WTC11 (cell line): ENCODE measurements around the gene CAMTA1. TPM values are rescaled to one million over a fixed set of nuclear protein-coding genes. Genes with fewer than 3 reads are reported as not detected.

ENCODE experiments used
- ATAC-seq: fragments of 200-7000 bp; cut with Tn5 transposase; 2 replicates; pipeline ENCODE4 v1.10.0; 2021; ENCODE audit warnings: mild to moderate bottlenecking, moderate library complexity
- CTCF ChIA-PET: fragments of 300-600 bp; sonication (Branson Sonifier 250); formaldehyde crosslinking; loops from one replicate; lab custom pipeline; 2021; ENCODE audit warnings: antibody characterized with exemption; lab: Charles Lee
- POLR2A ChIA-PET: fragments of 350-600 bp; sonication (Branson Sonifier 250); formaldehyde crosslinking; loops from one replicate; lab custom pipeline; 2021; ENCODE audit warnings: antibody characterized with exemption; lab: Charles Lee
- DNase-seq: peaks from one replicate; pipeline ENCODE4 v3.0.0; 2021; ENCODE audit warnings: low spot score
- H3K27ac Mint-ChIP-seq: 2 replicates; pipeline ENCODE4 v1.8.0; 2021; ENCODE audit warnings: mixed read lengths
- H3K27me3 Mint-ChIP-seq: 2 replicates; pipeline ENCODE4 v1.8.0; 2021; ENCODE audit warnings: low read depth, mild to moderate bottlenecking, moderate library complexity, mixed read lengths
- H3K36me3 Mint-ChIP-seq: 2 replicates; pipeline ENCODE4 v1.8.0; 2021; ENCODE audit warnings: mixed read lengths
- H3K4me1 Mint-ChIP-seq: 2 replicates; pipeline ENCODE4 v1.8.0; 2022; ENCODE audit warnings: mixed read lengths
- H3K4me3 Mint-ChIP-seq: 2 replicates; pipeline ENCODE4 v1.8.0; 2021; ENCODE audit warnings: mild to moderate bottlenecking, moderate library complexity, mixed read lengths
- H3K9me3 Mint-ChIP-seq: 2 replicates; pipeline ENCODE4 v1.8.0; 2021; ENCODE audit warnings: mixed read lengths
- ATF6 ChIP-seq: sonication (generic); formaldehyde crosslinking; IDR thresholded peaks from 2 replicates; pipeline ENCODE4 v1.8.1; 2023; ENCODE audit warnings: mild to moderate bottlenecking, missing genetic modification reagents
- FOXJ3 ChIP-seq: sonication (generic); formaldehyde crosslinking; IDR thresholded peaks from 2 replicates; pipeline ENCODE4 v1.9.0; 2021; ENCODE audit warnings: missing genetic modification reagents, mild to moderate bottlenecking, borderline replicate concordance
- FOXP4 ChIP-seq: sonication (generic); formaldehyde crosslinking; IDR thresholded peaks from 2 replicates; pipeline ENCODE4 v1.8.0; 2022; ENCODE audit warnings: mild to moderate bottlenecking, missing genetic modification reagents
- KAT7 ChIP-seq: sonication (generic); formaldehyde crosslinking; IDR thresholded peaks from 2 replicates; pipeline ENCODE4 v1.8.1; 2023; ENCODE audit warnings: missing genetic modification reagents, mild to moderate bottlenecking, borderline replicate concordance
- NR3C1 ChIP-seq: sonication (generic); formaldehyde crosslinking; conservative IDR thresholded peaks from 2 replicates; pipeline ENCODE4 v1.8.1; 2023; ENCODE audit warnings: low read depth, mild to moderate bottlenecking, missing genetic modification reagents
- PREB ChIP-seq: sonication (generic); formaldehyde crosslinking; IDR thresholded peaks from 2 replicates; pipeline ENCODE4 v1.8.1; 2022; ENCODE audit warnings: mild to moderate bottlenecking, missing genetic modification reagents, moderate library complexity, borderline replicate concordance
- RORB ChIP-seq: fragments of 250-450 bp; sonication (Bioruptor Pico); IDR thresholded peaks from 2 replicates; pipeline ENCODE4 v1.9.0; 2021; ENCODE audit warnings: mild to moderate bottlenecking
- TEAD4 ChIP-seq: sonication (generic); formaldehyde crosslinking; IDR thresholded peaks from 2 replicates; pipeline ENCODE4 v1.8.0; 2022; ENCODE audit warnings: mild to moderate bottlenecking, missing genetic modification reagents
- TP53 ChIP-seq: sonication (generic); formaldehyde crosslinking; IDR thresholded peaks from 2 replicates; pipeline ENCODE4 v1.8.1; 2023; ENCODE audit warnings: mild to moderate bottlenecking, missing genetic modification reagents
- ZBTB21 ChIP-seq: sonication (generic); formaldehyde crosslinking; IDR thresholded peaks from 2 replicates; pipeline ENCODE4 v1.8.1; 2023; ENCODE audit warnings: mild to moderate bottlenecking, missing genetic modification reagents, borderline replicate concordance
- ZNF219 ChIP-seq: sonication (generic); formaldehyde crosslinking; IDR thresholded peaks from 2 replicates; pipeline ENCODE4 v1.8.0; 2023; ENCODE audit warnings: missing genetic modification reagents, mild to moderate bottlenecking, borderline replicate concordance
- ZNF416 ChIP-seq: fragments of 250-450 bp; sonication (Bioruptor Pico); IDR thresholded peaks from 2 replicates; pipeline ENCODE4 v1.9.0; 2021; ENCODE audit warnings: mild to moderate bottlenecking, inconsistent platforms
- total RNA-seq: library from RNA; stranded (reverse); gene quantifications from 3 replicates; pipeline ENCODE4 v1.2.3, GENCODE V29; 2021
- TF ChIP-seq, protein P1 (sequence below): fragments of 250-450 bp; sonication (Bioruptor Pico); IDR thresholded peaks from 2 replicates; pipeline ENCODE4 v1.9.0; 2021; ENCODE audit warnings: moderate library complexity, mild to moderate bottlenecking, inconsistent platforms, borderline replicate concordance
- TF ChIP-seq, protein P2 (sequence below): sonication (generic); formaldehyde crosslinking; conservative IDR thresholded peaks from 2 replicates; pipeline ENCODE4 v1.8.1; 2023; ENCODE audit warnings: mild to moderate bottlenecking, low read depth, missing genetic modification reagents, moderate library complexity
- TF ChIP-seq, protein P3 (sequence below): sonication (generic); formaldehyde crosslinking; conservative IDR thresholded peaks from 2 replicates; pipeline ENCODE4 v1.8.1; 2022; ENCODE audit warnings: mild to moderate bottlenecking, missing genetic modification reagents

Gene CAMTA1
- total RNA-seq, 1 experiment from 2014 or later, result 86.4 TPM

DNA sequence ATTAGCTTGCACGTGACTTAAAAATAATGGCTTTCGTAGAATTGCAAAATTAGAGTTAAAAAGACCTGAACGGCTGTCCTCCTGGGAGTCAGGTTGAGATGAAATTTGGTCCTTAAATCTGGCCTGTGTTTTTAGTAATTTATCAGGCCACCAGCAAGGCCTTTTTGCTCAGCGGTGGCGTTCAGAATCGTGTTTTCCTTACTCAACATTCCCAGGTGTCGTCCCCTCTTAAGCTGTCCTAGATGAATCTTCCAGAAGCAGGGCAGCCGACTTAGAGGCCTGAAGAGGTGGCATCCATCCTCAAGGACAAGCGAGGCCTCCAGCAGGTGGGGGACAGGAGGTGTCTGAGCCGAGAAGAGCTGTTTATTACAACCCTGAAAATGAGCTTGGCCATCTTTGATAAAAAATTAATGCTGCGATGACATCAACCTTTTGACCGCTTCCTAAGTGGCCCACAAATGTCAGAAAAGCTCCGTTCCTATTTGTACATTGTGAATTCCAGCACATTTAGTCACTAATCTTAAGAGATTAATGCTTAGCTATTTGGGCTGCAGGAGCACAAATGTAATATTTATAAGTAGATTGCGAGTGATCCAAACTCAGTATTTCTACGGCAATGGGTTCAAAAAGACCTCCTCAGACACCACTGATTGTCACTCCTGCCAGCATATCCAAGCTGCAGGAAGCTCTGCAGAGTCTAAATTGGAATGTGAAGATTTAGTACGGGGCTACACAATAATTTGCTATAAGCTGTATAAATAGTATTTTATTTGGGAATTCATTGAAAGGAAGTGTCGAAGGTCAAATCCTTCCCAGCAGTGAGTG, 641.7 kb downstream of the CAMTA1 start (continued):
- no peak for TF ChIP-seq KAT7
- TF ChIP-seq, protein P1, sequence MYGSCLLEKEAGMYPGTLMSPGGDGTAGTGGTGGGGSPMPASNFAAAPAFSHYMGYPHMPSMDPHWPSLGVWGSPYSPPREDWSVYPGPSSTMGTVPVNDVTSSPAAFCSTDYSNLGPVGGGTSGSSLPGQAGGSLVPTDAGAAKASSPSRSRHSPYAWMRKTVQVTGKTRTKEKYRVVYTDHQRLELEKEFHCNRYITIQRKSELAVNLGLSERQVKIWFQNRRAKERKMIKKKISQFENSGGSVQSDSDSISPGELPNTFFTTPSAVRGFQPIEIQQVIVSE (CRISPR knock-in tag), result no peak

DNA sequence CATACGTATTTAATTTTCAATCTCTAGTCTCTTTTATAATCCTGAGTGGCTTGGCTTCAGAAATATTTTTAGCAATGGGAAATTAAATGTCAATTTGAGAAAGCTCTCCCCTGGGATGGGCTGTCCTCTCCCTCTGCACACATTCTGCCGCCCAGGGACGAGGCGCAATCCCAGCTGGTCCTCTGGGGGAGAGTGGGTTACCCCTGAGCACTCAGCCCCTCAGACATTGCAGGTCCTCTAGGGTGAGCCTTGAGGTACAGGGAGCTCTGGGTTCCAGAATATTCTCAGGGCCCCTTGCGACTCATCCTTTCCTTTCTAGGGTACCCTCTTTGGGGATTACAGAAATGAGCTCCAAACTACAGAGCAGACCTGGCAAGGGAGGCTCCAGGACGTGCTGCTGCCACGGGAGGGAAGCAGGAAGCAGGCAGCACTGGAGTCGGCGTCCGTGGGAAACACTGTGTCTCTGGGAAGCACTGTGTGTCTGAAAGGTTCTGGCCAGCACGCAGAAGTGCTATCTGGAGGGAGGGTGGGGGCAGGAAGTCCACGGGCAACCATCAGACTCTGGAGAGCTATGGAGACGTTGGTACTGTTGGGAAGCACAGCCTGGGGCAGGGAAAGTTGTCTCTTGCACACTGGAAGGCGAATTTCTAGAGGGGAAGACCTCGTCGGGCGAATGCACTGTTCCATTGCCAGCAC, 642.5 kb downstream of the CAMTA1 start:
- H3K4me3 Mint-ChIP-seq, result no peak overlapping the region
- CTCF ChIA-PET, result interaction anchor here (0.6 to 2.2 kb wide), 3 partner anchors 47 to 230 kb away, joined by 3 to 8 read pairs (median 3); no protein-coding TSS in a partner anchor
- no peak for DNase-seq
- no peaks in the 10 kb centered on the region for H3K9me3 Mint-ChIP-seq
- H3K36me3 Mint-ChIP-seq, result no peaks in the 10 kb centered on the region
- TF ChIP-seq, protein P2, sequence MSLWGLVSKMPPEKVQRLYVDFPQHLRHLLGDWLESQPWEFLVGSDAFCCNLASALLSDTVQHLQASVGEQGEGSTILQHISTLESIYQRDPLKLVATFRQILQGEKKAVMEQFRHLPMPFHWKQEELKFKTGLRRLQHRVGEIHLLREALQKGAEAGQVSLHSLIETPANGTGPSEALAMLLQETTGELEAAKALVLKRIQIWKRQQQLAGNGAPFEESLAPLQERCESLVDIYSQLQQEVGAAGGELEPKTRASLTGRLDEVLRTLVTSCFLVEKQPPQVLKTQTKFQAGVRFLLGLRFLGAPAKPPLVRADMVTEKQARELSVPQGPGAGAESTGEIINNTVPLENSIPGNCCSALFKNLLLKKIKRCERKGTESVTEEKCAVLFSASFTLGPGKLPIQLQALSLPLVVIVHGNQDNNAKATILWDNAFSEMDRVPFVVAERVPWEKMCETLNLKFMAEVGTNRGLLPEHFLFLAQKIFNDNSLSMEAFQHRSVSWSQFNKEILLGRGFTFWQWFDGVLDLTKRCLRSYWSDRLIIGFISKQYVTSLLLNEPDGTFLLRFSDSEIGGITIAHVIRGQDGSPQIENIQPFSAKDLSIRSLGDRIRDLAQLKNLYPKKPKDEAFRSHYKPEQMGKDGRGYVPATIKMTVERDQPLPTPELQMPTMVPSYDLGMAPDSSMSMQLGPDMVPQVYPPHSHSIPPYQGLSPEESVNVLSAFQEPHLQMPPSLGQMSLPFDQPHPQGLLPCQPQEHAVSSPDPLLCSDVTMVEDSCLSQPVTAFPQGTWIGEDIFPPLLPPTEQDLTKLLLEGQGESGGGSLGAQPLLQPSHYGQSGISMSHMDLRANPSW (CRISPR knock-in tag), result no peak
- no peak for TF ChIP-seq RORB
- TF ChIP-seq, protein P3, sequence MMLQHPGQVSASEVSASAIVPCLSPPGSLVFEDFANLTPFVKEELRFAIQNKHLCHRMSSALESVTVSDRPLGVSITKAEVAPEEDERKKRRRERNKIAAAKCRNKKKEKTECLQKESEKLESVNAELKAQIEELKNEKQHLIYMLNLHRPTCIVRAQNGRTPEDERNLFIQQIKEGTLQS (CRISPR knock-in tag), result no peak
- TF ChIP-seq NR3C1 (CRISPR knock-in tag), result no peak
- no peak for TF ChIP-seq PREB (CRISPR knock-in tag)
- TF ChIP-seq FOXJ3 (CRISPR knock-in tag), result no peak
- no peak for TF ChIP-seq ZNF416
- no peak for TF ChIP-seq TP53
- TF ChIP-seq TEAD4 (CRISPR knock-in tag), result no peak
- no peak for TF ChIP-seq FOXP4
- no peak for TF ChIP-seq ATF6
- TF ChIP-seq ZBTB21 (CRISPR knock-in tag), result no peak
- no peak for TF ChIP-seq ZNF219
- TF ChIP-seq, all 79 proteins: peak for 0
- H3K4me1 Mint-ChIP-seq, result peaks cover 3% of the 10 kb centered on the region; the same call in 1 of the 2 replicates
- no peak for ATAC-seq
- H3K27ac Mint-ChIP-seq, result peak overlapping the region; percentile 34; the same call in 1 of the 2 replicates
- no peaks in the 10 kb centered on the region for H3K27me3 Mint-ChIP-seq
- POLR2A ChIA-PET, result no interaction called here
